Measurements from ENCODE around the gene FARS2.
A peak's percentile ranks its signal among the peaks of the same experiment; 100 is the strongest.

Gene FARS2

DNA sequence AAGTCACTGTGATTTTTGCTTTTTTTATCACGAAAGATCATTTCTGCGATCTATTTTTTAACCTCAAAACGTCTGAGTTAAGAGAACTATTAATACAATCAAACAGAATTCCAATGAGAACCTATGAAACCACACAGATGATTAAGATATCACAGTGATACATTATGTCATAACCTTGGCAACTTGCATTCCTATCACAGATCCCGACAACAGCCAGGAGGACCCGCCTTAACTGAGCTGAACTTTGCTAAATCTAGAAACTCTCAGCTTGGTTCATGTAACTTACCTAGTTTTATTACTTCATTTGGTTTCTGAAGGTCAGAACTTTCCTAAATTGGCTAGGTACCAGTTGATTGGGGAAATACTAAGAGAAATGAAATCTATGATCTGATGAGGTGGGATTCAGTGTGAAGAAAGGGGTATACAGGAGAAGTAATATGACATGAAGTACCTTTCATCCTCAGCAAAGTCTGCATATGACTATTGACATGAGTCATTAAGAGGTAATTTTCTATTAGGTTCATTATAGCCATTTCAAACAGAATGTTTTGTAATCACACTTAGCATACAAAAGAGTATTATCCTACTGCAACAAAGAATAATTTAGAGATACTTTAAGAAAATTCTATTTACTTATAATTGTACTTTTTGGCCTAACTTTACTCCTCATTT, 11.7 kb upstream of the FARS2 start:
- DNase-seq (ENCODE audit: low spot score): no peak

DNA sequence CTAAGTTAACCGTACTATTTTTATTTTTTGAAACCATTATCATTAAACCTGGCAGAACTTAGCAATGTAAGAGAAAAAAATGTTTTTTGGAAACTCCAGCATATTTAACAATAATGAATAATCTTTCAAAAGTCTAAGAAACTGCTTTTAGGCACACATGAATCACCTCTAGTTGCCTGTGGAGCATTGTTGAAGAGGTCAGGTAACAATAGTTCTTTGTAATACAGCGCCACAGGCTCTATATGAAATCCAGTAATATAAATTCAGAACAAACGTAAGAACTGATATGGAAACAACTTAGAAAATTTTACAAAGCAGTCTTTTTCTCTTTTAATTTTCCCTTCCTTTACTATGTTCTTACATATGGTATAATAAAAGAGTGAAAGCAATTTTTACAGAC, 10.9 kb upstream of the FARS2 start:
- DNase-seq (ENCODE audit: low spot score): no peak

DNA sequence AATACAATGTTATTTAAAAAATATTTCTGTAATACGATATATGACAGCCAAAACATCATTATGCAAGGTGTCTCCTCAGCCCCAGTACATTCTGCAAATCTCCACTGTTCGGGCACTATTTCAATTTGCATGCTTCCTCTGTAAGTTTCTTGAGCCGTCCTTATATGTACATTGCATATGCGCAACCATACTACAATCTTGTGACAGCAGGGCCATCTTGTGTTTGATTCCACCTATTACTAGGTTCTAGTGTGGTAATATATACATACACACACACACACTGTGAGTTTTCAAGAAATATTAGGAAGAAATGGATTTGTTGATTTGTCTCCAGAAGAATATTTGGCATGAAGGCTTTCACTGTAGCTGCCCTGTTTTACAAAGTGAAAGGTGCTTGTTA, 10.4 kb upstream of the FARS2 start:
- DNase-seq (ENCODE audit: low spot score): no peak

DNA sequence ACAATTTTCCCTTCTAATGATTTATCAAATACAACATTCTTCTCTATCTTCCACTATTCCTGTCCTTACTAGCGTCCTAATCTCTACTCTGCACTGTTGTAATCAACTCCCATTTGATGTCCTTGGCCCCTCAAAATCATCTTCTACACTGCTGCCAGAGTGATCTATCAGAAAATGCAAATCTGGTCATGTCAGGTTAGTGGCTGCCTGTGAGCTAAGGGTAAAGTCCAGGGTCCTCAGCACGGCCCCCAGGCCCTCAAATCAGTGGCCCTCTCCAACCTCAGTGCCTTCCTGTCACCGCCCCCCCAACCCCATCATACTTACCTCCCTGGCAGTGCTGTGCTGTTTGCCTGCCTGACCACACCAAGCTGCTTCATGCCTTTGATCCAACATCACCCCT, 4.4 kb upstream of the FARS2 start:
- DNase-seq (ENCODE audit: low spot score): no peak

DNA sequence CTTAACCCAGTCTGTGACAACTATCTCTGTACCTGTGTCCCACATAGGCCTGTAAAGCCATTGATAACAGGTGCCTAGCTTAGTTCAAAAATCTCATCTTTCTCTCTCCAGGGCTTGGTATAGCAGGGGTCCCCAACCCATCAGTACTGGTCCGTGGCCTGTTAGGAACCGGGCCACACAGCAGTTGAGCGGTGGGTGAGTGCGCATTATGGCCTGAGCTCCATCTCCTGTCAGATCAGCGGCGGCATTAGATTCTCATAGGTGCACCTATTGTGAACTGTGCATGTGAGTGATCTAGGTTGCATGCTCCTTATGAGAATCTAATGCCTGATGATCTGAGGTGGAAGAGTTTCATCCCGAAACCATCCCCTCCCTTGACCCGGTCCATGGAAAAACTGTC, 3.9 kb upstream of the FARS2 start:
- no peak for DNase-seq (ENCODE audit: low spot score)

DNA sequence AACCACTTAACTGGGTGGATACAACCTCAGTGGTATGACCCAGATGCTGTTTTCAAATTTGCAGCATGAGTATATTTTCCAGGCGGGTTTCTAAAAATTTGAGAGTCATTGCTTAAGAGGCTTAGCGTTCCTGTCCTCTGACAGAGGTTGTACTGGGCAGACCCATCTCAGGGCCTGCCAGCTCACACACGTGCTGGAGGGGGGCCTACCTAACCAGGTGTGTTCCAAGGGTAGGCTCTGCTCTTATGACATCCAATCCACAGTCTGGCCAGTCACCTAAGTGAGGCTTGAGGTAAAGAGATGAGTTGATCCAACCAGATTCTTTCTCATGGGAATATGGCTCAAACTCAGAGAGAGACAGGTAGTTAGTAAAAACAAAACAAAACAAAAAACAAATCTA, 1.9 kb upstream of the FARS2 start:
- no peak for DNase-seq (ENCODE audit: low spot score)

DNA sequence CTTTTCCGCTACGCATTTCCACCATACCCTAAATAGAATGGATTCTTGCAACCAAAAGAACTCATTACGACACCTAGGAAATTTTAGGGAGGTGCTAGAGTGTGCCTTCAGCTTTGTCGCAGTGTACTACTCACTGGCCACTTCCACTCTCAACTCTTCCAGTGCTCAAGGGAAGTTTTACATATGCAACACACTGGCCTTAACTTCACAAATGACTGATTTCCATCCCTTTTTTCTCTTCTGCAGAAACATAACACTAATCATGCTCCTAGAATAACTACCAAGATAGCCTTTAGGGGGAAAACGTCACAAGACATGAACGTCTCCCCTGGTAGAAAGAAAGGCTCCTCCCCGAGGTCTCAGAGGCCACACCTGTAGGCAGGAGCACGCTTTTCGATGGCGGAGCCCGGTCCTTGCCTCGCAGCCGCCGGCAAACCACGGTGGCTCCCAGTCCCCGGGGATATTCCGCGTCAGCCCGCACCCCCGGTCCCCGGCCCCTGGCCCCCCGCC, 1.1 kb upstream of the FARS2 start:
- DNase-seq (ENCODE audit: low spot score): peak; percentile 35

DNA sequence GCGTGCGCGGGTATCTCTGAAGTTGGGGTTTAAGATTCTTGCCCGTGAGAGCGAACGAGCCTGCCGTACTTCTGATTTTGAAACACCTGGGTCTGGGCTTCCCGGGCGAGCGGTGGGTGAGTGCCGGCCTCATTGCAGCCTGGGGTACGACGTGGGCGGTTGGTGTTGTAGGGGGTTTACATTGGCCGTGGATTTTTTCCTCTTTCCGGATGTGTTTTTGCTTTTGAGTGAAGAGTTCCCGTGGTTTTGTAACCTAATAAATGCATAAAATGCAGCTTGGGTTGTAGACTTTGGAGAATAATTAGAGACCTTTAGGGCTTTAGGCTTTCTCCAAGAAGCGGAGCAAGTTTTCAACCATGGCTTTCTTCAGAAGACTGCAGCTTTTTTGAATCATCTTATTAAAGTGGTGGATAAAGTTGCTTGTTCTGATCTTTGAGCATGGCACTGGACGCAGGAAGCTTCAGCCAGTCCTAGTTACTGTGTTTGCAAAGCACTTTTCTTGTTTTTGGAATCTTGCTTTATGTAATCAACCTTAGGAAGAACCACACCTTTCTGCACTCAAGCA, 314 bp downstream of the FARS2 start:
- peak; percentile 16 for DNase-seq (ENCODE audit: low spot score)

DNA sequence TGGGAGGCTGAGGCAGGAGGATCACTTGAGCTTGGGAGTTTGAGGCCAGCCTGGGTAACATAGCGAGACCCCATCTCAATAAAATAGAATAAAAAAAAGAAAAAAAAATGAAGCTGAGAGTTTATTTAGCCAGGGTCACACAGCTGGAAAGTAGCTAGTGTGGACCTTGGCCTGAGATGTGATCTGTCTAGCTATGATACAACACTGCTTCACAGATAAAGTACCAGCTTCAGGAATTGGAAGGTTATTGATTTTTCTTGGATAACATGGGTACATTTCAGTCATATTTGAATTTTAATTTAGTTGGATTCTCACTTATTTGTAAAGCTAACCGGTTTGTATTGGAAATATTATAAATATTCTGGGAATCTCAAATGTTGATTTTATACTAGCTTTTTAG, 5.1 kb downstream of the FARS2 start:
- DNase-seq (ENCODE audit: low spot score): no peak

DNA sequence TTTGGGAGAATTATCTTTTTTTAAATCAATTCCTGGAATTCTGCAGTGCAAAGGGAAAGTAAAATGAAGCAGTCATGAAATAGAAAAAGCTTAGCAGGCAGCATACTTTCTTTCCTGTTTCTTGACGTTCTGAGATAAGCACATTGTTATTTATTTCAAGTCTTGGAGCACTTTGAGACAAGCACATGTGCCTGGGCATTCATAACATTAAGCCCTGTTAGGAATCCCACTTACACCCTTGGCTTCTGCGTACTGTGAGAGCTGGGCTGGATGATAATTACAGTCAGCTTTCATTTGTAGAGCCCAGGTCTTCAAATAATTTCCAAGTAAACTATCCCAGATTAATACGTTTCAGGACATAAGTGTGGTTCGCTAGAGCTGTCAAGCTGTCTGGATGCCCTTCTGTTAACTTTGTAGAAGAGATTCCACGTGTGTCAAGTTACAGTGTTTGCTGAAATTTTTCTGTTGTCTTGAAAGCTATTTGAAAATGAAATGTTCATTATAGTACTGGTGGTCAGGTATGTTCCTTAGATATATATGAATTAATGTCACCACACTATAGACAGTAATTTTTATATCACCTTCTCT, 8.9 kb downstream of the FARS2 start:
- DNase-seq (ENCODE audit: low spot score): no peak

DNA sequence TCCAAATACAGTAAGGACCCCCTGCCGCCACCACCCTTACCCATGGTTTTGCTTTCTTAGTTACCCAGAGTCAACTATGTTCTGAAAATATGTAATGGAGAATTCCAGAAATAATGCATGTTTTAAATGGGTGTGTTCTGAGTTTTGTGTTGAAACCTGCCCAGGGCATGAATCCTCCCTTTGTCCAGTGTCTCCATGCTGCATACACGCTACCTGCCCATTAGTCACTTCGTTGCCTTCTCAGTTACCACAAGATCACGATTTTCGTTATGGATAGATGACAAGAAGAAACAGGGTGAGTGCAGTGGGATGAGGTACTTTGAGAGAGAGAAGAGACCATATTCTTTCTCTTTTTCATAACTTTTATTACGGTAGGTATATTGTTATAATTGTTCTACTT, 10.6 kb downstream of the FARS2 start:
- no peak for DNase-seq (ENCODE audit: low spot score)

DNA sequence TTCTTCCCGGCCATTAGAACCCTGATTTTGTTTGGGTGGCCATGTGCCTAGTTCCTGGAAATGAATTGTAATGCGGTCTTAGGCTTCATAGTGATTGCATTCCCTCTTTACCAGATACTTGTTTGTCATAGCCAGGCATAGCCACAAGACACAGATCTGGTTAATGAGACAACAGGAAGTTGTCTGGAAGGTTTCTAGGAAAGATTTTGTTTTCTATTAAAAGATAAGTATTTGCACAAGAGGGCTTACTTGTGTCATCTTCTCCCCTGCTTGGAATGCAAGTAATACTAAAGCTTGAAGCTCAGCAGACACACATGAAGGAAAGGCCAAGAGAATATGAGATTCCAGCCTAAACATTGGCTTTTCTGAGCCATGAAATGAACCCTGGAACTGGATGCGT, 12.9 kb downstream of the FARS2 start:
- no peak for DNase-seq (ENCODE audit: low spot score)

DNA sequence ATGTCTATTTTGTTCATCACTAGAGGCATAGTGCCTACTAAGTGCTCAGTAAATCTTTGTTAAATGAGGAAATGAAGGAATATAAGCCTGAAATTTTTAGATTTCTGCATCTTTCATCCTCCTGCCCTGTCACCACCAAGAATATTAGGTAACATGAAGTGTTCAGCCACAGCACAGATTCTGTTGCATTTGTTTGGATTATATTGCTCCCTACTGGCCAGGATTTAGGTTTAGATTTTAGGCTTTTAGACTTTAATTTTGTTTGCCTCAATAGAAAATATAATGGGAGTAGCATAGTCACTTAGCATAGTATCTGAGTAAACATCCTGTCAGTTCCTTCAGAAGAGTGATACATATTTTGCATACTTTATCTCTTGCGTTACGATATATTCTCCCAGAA, 14.2 kb downstream of the FARS2 start:
- no peak for DNase-seq (ENCODE audit: low spot score)

DNA sequence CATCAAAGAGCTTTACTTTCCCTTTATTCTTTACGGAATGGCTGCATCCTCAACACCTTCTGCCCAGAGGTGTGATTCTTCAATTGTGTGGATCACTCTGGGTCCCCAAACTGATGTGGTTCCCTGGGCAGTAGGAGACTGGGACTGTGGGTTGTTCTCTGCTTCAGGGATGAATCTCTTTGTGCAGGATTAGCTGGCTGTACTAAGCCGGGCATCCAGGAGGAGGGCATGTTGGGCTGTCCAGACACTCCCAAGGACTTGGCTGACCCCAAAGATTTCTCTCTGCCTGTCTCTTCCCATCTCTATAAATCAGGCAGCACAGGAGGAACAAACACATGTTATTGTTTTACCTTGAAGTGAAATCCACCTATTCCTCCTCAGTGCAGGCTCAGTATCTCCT, 15.3 kb downstream of the FARS2 start:
- no peak for DNase-seq (ENCODE audit: low spot score)

DNA sequence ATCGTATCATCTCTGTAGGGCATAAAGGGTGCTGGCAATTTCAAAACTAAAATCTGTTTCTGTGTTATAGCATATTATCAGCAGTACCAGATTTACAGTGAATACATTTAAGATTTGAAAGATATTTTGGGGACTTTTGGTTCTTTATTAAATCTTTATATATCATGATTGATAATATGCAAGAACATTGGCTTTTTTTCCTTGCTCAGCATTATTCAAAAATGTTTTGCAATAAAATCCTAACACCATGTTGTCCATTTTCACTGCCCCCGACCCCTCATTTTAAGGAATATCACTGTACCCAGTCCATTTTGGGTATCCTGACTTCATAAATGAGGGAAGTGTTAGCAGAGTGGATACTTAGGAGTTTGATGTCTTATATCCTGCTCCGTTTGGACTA, 16.3 kb downstream of the FARS2 start:
- DNase-seq (ENCODE audit: low spot score): no peak

DNA sequence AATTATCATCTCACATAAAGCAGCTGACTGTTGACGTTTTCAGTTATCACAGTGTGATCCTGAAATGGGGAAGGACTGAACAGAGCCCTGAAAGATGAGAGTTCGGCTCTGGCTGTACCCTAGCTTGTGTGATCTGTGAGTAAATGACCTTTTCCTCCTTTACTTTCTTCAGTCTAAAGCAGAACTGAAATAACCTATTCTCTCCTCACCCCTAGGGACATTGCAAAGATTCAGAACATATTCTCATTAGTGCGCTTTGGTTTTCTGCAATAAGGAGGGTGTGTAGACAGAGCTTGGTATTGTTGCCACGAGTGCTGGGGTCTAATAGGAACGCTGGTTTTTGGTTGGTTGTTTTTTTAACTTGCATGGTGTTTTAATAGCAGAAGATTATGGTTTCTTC, 16.7 kb downstream of the FARS2 start:
- DNase-seq (ENCODE audit: low spot score): no peak

DNA sequence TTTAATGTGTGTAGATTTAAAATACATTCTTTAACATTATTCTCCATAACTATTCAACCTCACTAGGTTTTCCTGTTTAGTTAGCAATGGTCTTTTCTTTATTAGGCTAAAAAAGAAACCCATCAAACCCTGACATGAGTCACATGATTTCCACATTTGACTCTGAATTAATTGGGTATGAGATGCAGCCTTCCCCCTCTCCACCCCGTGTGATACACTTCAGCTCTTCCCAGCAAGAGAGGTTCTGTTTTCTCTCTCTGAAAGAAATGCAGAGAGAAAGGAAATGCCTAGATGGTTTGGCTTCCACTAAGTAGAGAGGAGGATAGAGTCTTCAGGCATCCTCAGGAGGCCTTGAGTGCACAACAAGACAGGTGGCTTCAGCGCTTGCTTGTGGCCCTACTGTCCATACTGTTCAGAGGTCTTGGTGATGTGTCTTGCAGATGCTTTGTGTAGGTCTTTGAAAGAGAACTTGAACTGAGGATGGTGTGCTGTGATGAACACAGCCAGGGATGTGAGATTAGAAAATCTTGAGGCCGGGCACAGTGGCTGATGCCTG, 17.3 kb downstream of the FARS2 start:
- DNase-seq (ENCODE audit: low spot score): no peak

DNA sequence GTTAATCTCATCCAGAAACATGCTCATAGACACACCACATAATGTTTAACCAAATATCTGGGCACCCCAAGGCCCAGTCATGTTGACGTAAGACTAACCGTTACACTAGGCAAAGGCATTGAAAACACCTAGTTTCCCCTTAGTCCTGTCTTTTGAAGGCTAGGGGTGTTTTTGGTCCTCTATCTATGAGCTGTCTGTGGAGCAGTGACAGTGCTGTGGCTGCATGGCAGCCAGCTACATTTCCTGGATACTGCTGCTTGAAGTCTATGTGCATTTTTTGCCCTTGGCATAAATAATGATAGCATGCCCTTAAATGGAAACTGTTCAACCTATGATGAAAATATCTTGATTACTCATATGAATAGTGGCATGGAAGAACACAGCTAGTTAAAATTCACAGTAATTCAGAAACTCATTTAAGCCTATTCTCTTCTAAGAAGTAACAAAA, 18.6 kb downstream of the FARS2 start:
- no peak for DNase-seq (ENCODE audit: low spot score)

DNA sequence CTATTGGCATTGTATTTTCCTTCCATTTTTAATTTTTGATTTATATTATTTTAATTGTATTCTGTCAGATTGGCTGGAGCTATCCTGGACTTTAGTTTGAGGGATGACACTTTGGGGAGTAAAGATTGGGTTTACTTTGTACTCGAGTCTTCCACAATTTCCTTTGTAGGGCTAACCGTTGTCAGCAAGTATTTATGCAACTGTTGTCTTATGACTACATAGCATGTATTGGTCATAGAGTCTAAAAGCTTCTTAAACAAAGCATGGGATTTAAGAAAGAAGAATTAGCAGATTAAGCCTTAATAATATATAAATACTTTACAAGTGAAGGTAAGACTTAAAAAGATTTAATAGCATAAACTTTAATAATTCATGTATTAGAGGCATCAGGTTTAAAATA, 19.6 kb downstream of the FARS2 start:
- DNase-seq (ENCODE audit: low spot score): no peak

DNA sequence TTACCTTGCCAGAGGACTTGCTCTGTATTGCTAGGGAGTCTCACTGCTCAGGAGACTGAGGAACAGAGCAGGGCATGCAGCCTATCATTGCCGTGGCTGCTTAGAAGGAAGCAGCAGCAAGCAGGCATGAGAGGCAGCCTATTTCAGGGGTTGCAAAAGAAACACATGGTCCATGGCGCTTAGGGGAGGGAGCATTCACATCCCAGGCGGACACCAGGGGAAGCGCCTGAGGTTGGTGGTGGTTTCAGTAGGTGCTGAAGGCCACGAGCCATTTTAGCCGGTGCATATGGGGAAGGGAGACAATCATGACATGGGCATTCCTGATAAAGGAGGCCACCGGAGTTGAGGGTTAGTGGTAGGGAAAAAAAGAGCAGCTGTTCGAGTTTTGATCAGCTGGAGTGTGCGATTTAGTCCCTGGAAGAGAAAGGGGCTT, 20.9 kb downstream of the FARS2 start:
- no peak for DNase-seq (ENCODE audit: low spot score)

DNA sequence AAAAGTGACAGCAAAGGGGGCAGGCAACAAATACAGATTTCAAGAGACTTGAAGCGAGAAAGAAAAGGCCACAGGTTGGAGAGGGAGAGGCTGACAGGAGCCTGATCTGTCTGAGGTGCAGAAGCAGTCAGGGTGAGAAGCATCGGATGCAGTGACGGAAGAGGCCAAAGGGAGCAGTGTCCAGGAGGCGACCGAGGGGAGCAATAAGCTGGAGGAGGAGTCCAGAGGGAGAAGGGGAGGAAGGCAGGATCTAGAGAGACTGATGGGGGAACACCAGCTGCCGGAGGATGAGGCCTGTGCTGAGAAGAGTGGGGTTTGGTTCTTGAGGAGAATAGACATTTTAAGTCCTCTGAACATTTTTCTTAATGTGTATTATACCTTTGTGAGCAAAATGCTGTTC, 23.8 kb downstream of the FARS2 start:
- DNase-seq (ENCODE audit: low spot score): no peak

DNA sequence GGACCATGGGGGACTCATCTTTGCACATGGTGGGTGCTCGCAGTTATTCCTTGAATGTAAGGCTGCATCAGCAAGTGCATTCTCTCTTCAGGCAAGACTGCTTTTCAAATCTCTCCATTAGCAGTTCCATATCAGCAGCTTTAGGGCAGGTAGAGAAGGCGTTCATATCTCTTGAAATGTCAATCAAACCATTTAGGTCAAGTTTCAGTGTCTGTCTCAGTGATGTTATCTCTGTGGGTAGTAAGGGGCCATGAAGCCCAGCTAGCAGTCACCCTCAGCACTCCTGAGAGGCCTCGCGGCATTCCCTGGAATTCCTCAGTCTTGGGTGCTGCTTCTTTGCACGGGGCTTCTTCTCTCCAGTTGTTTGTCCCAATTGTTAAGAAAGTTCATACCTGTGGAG, 24.2 kb downstream of the FARS2 start:
- DNase-seq (ENCODE audit: low spot score): no peak

DNA sequence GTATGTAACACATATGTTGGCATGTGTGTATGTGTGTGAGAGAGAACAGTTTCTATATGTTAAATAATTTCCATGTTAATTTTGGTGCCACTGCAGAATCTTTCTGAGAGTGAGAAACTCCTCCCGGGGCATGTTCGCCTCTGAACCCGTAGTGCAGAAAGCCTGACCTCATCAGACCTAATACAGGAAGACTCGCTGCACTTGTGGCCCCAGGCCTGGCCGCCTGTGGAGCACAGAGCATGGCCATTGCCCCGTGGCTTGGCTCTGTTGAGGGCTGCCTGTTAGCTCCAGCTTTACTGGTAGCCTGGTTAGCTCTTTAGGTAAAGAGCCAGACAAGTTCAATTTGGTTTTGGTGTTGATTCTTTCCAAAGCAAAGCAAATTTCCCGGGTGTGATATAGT, 25.5 kb downstream of the FARS2 start:
- DNase-seq (ENCODE audit: low spot score): no peak
